Nephron progenitor cell (in vitro differentiated cells): ENCODE results near the gene CBX2.

Experiments
- DNase-seq: peaks from one replicate; pipeline ENCODE4 v3.0.0; 2021
- H3K27ac Mint-ChIP-seq: 2 replicates; pipeline ENCODE4 v1.8.0; 2021; ENCODE audit warnings: mild to moderate bottlenecking, moderate library complexity, mixed read lengths
- H3K27me3 Mint-ChIP-seq: 2 replicates; pipeline ENCODE4 v1.8.0; 2021; ENCODE audit warnings: mild to moderate bottlenecking, low read depth, mixed read lengths; ENCODE audit not compliant: poor library complexity
- H3K36me3 Mint-ChIP-seq: 2 replicates; pipeline ENCODE4 v1.8.0; 2021; ENCODE audit warnings: low read depth, mixed read lengths
- H3K4me1 Mint-ChIP-seq: 2 replicates; pipeline ENCODE4 v1.8.0; 2021; ENCODE audit warnings: mixed read lengths
- H3K4me3 Mint-ChIP-seq: 2 replicates; pipeline ENCODE4 v1.8.0; 2021; ENCODE audit warnings: mild to moderate bottlenecking, moderate library complexity, mixed read lengths
- H3K9me3 Mint-ChIP-seq: 2 replicates; pipeline ENCODE4 v1.8.0; 2021; ENCODE audit warnings: mild to moderate bottlenecking, moderate library complexity, mixed read lengths
- TF ChIP-seq, protein P1 (sequence below): fragments of 200-600 bp; sonication (generic); IDR thresholded peaks from 2 replicates; pipeline ENCODE4 v1.5.0; 2021; ENCODE audit warnings: antibody characterized with exemption

Gene CBX2

DNA sequence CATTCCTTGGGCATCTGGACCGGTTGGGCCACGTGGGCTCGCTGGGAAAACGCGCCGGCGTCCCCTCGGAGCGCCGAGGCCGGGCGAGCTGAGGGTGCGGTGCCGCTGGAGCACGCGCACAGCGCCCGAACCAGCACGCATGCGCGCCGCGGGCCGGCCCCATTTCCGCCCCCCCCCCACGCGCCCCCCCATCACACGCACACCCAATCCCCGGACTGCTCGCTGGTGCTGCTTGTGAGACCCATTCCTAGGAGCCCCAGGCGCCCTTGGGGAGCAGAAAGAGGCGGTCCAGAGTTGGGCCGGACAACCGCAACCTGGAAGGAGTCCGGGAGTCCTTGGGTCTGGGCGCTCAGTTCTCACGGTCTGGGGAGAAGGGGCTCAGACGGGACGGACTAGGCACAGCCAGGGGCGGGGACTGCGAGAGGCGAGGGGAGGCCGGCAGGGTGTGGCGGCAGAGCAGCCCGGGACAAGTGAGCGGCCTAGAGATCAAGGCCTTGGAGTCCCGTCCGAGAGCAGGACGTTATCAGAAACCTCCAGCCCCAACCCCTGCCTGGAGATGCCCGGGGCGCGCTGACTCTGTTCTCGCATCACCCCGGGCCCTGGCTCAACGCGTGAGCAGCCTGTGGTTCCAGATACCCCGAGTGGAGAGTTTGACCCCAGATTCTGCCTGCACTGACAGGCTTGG, 24.9 kb downstream of the CBX2 start:
- no peak overlapping the region for H3K4me3 Mint-ChIP-seq
- H3K4me1 Mint-ChIP-seq: peaks cover 39% of the 10 kb centered on the region
- peak; percentile 34 for DNase-seq

GRCh38 chr17:79803421-79803996, 25.6 kb downstream of the CBX2 start:
- Mint-ChIP-seq H3K4me1 (peaks cover 36% of the 10 kb centered on the region), H3K4me3 (peak overlapping the region; percentile 55), H3K27me3 (peaks cover 100% of the 10 kb centered on the region), H3K36me3 (no peaks in the 10 kb centered on the region), H3K9me3 (peaks cover 8% of the 10 kb centered on the region), H3K27ac (no peak overlapping the region)
- DNase-seq: no peak
- TF ChIP-seq, protein P1, sequence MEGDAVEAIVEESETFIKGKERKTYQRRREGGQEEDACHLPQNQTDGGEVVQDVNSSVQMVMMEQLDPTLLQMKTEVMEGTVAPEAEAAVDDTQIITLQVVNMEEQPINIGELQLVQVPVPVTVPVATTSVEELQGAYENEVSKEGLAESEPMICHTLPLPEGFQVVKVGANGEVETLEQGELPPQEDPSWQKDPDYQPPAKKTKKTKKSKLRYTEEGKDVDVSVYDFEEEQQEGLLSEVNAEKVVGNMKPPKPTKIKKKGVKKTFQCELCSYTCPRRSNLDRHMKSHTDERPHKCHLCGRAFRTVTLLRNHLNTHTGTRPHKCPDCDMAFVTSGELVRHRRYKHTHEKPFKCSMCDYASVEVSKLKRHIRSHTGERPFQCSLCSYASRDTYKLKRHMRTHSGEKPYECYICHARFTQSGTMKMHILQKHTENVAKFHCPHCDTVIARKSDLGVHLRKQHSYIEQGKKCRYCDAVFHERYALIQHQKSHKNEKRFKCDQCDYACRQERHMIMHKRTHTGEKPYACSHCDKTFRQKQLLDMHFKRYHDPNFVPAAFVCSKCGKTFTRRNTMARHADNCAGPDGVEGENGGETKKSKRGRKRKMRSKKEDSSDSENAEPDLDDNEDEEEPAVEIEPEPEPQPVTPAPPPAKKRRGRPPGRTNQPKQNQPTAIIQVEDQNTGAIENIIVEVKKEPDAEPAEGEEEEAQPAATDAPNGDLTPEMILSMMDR: no peak

More for the DNA sequence above, 24.9 kb downstream of the CBX2 start:
- Mint-ChIP-seq H3K36me3 (no peaks in the 10 kb centered on the region), H3K27me3 (peaks cover 100% of the 10 kb centered on the region), H3K27ac (no peak overlapping the region), H3K9me3 (peaks cover 8% of the 10 kb centered on the region)
- TF ChIP-seq, protein P1: no peak

- no peak overlapping the region for H3K27ac Mint-ChIP-seq
- TF ChIP-seq, protein P1: no peak
- peaks cover 100% of the 10 kb centered on the region for H3K27me3 Mint-ChIP-seq
- peak; percentile 63 for DNase-seq
- H3K4me1 Mint-ChIP-seq: peaks cover 40% of the 10 kb centered on the region
- peak overlapping the region; percentile 69 for H3K4me3 Mint-ChIP-seq
- no peaks in the 10 kb centered on the region for H3K36me3 Mint-ChIP-seq
- H3K9me3 Mint-ChIP-seq: peaks cover 8% of the 10 kb centered on the region
These were observed 26.3 kb downstream of the CBX2 start for GRCh38 chr17:79803997-79804855.

- Mint-ChIP-seq H3K4me1 (peaks cover 37% of the 10 kb centered on the region), H3K4me3 (no peak overlapping the region), H3K36me3 (no peaks in the 10 kb centered on the region), H3K27me3 (peaks cover 100% of the 10 kb centered on the region), H3K27ac (no peak overlapping the region), H3K9me3 (peaks cover 8% of the 10 kb centered on the region)
- DNase-seq: no peak
- TF ChIP-seq, protein P1: no peak
These were observed 27.1 kb downstream of the CBX2 start for GRCh38 chr17:79804856-79805696.

DNA sequence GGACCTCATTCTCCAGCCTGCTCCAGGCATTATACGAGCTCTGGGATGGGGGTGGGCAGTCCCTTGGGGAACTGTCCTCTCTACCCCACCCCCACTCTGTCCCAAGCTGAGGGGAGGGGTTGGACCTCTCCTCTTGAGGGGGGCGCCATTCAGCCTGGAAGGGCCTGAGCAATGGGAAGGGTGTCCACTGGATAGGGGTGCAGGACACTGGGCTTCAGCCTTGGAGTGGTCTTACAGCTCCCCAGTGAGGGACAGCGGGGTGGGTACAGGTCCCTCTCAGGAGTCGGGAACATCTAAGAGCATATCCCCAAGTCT, 28.5 kb downstream of the CBX2 start:
- no peak overlapping the region for H3K4me3 Mint-ChIP-seq
- peaks cover 8% of the 10 kb centered on the region for H3K9me3 Mint-ChIP-seq
- DNase-seq: no peak
- TF ChIP-seq, protein P1: no peak
- H3K27ac Mint-ChIP-seq: no peak overlapping the region
- H3K36me3 Mint-ChIP-seq: no peaks in the 10 kb centered on the region
- H3K4me1 Mint-ChIP-seq: peaks cover 32% of the 10 kb centered on the region
- peaks cover 100% of the 10 kb centered on the region for H3K27me3 Mint-ChIP-seq
